T-helper 2 cell (primary cell): ENCODE measurements around the gene ARHGAP26.

ENCODE experiments used
- DNase-seq, 5 experiments: peaks; one replicate each; pipeline versions ENCODE4 v3.0.0 to v3.0.0-alpha.2; 2012 to 2022

Gene ARHGAP26

DNA sequence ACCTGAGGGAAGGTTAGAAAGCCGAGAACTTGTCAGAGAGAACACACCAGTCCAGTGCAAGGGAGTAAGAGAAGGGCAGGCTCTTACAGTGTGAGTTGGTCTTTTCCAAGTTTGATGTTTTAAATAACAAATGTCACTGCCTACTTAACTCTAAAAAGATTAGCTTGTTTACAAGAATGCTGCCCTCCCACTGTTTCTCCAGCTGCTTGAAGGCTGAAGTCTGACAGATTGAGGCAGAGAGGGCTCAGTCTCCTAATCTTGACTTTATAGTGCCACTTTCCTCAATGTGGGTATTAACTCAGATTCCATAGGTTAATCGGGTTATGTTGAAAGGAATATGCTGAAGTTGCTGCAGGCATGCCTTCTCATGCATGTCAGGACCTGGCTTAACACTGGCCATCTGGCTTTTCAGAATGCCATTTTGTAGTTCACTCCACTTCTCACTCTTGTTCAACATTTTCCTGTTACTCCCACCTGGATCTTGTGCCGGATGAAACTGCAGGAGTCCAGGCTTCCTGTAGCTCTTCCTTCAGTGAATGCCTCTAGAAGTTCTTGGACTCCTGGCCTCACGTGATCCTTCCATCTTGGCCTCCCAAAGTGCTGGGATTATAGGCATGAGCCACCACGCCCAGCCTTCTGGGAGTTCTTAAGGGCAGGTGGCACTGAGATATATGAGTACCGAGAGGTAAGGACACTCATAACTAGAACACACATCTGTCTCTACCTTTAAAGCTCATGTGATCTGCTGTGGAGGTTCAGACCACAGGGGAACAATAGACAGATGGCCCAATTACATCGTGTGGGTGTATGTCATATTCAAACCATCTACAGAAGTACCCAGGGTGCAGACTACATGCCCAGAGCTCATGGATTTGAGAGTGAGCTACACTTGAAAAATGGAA, 249.7 kb downstream of the ARHGAP26 start:
- peak in 1 of 5 experiments; percentile 83 for DNase-seq

DNA sequence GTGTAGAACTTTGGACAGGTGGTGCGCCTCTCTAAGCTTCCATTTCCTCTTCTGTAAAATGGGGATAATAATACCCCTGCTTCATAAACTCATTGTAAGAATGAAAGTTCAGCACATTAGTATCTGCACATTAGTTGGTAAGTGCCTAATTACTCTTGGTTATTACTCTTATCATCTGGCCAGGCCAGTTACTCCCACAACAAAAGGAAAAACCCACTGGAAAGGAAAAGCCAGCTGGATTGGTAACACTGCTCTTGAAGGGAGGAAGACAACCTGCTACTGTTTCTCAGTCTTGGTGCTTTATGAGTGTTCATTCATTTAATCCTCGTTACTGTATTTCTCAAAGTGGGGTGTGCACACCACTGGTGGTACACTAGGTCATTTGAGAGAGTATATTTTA, 251.4 kb downstream of the ARHGAP26 start:
- DNase-seq: no peak

- DNase-seq: peak in 3 of 5 experiments; percentile 8 to 88 (median 31)
Observed at GRCh38 chr5:143023411-143024096, 253.4 kb downstream of the ARHGAP26 start.

- DNase-seq: no peak
Observed at GRCh38 chr5:143024228-143024920, 254.2 kb downstream of the ARHGAP26 start.

DNA sequence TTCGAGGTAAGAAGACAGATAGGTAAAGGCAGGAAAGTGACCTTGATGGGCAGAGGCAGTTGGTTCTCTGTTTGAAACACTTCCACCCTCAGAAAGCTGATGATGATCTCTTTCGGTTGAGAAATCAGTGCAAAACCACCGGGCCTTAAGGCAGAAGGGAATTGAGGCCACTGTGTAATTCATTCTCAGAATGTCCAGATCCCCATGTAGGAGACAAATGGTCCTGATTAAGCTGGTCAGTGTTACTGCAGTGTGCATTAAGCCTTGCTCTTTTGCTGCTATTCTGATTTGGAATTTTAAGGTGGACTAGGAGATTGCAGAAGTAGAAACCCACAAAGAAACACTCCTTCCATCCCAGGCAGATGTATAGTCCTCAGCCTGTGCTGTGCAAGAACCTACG, 255.2 kb downstream of the ARHGAP26 start:
- DNase-seq: peak in 1 of 5 experiments; percentile 37

DNA sequence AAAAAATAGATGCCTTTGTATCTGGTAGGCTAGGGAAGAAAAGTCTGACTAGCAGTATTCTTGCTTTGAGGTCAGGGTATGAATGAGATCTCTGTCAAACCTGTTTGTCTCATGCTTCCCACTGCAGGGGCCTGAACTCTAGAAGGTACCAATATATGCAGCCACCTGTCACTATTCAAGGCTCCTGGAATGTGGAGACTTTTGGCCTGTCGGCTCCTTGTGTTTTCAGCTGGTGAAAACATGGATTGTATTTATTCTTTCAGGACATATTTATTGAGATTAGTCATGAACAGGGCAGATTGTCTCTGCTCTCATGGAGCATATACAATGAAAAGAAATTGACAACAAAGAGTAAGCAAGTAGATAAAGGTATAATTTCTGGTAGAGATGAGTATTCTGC, 255.8 kb downstream of the ARHGAP26 start:
- DNase-seq: no peak

GRCh38 chr5:143026380-143026779, 256.2 kb downstream of the ARHGAP26 start:
- no peak for DNase-seq

DNA sequence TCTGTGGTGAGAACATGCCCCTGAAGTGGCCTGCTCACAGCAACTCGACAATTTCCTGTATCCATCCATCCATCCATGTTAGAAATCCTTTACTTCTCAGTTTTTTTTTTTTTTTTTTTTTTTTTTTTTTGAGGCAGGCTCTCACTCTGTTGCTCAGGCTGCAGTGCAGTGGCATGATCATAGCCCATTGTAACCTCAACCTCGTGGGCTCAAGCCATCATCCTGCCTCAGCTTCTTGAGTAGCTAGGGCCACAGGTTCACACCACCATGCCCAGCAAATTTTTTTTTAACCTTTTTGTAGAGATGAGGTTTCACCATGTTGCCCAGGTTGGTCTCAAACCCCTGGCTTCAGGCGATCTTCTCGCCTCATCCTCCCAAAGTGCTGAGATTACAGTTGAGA, 259.1 kb downstream of the ARHGAP26 start:
- peak in 1 of 5 experiments; percentile 56 for DNase-seq

GRCh38 chr5:143030349-143030748, 260.2 kb downstream of the ARHGAP26 start:
- peak in 2 of 5 experiments; percentile 20 to 79 for DNase-seq

- no peak for DNase-seq
Observed at GRCh38 chr5:143031781-143032580, 261.8 kb downstream of the ARHGAP26 start.

- no peak for DNase-seq
Observed at GRCh38 chr5:143032581-143032836, 262.3 kb downstream of the ARHGAP26 start.

DNA sequence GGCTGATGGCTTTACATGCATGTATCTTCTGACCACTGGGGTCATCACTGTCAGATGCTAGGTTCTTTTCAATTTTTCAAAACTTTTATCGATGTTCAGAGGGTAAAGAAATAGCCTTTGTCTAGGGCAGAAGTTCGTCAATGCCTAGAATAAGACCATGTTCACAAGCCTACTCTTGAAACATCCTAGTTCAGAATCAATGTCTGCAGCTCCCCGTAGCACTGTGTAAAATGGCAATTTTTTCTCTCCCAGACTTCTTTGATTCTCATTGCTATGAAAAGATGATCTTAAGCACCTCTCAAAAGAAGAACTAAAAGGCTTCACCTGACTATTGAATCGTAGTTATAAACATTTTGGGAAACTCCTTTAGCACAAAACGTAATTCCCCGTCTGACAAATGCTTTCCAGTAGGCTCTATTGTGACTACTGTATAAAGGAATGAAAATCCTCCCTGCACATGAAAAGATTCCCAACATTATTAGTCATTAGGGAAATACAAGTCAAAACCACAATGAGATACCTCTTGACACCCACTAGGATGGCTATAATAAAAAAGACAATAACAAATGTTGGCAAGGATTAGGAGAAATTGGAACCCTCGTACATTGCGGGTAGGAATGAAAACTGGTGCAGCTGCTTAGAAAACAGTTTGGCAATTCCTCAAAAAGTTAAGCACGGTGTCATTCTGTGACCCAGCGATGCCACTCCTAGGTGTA, 263.5 kb downstream of the ARHGAP26 start:
- no peak for DNase-seq

DNA sequence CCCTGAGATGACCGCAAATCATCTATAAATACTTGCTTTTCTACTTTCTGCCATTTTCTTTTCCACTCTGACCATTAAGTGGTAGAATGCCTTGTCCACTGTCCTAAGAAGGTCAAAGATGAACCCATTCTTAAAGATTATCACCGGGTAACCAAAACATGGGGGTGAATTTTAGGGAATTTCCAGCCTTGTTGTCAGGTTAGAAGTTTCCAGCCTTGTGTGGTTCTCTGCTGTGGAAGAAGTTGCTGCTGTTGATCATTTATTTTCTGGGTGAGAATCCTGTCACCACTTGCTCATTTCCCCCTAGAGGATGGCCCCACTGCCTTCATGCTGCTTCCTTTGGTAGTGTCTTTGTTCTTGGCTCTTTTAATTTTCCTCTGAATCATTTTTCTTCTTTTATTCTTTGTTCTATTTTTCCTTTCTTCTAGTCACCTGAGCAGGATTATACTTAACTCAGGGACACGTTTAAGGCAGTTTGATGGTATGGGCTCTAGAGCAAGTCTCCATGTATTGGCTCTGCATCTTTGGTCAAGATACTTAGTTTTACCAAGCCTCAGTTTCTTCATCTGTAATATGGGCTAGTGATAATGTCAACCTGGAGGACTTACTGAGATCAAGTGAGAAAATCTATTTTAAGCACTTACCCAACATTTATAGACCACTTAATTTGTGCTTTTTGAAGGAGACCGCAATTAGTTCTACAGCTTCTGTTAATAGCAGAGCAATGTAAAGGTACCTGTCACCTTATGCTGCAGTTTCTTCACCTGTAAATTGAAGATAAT, 266.2 kb downstream of the ARHGAP26 start:
- DNase-seq: peak in 1 of 5 experiments; percentile 33

DNA sequence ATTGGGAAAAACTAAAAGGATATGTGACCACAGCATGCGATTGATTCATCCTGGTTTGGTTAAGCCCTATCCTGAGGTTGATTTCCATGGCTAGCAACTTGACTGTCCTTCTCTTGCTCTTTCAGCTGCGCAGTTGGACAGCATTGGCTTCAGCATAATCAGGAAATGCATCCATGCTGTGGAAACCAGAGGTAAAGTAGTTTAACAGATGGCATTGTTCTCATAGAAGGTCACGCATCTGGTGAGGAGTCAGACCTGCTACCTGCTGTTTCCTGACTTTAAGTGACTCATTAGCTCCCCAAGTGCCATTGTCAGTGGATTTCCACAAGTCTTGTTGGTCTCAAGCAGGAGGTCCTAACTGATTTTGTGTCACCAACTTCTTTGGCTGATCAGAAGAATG, 266.9 kb downstream of the ARHGAP26 start:
- DNase-seq: no peak

- no peak for DNase-seq
Observed at GRCh38 chr5:143037708-143038107, 267.5 kb downstream of the ARHGAP26 start.

- no peak for DNase-seq
Observed at GRCh38 chr5:143040622-143041021, 270.4 kb downstream of the ARHGAP26 start.

DNA sequence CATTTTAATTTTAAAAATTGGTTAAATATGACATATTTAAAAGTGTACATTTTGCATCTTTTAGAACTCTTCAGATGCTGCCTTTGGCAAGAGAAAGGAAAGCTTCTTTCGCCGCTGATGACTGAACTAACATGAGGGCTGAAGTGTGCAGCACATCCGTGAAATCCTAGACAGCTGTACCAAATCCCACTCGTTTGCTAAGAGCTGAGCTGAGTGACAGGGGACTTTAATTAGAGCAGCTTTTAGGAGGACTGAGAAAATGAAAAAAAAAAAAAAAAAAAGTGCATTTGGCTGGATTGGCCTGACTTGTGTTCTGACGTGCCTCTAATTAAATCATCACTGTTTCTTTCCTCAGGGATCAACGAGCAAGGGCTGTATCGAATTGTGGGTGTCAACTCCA, 271.3 kb downstream of the ARHGAP26 start:
- DNase-seq: no peak

DNA sequence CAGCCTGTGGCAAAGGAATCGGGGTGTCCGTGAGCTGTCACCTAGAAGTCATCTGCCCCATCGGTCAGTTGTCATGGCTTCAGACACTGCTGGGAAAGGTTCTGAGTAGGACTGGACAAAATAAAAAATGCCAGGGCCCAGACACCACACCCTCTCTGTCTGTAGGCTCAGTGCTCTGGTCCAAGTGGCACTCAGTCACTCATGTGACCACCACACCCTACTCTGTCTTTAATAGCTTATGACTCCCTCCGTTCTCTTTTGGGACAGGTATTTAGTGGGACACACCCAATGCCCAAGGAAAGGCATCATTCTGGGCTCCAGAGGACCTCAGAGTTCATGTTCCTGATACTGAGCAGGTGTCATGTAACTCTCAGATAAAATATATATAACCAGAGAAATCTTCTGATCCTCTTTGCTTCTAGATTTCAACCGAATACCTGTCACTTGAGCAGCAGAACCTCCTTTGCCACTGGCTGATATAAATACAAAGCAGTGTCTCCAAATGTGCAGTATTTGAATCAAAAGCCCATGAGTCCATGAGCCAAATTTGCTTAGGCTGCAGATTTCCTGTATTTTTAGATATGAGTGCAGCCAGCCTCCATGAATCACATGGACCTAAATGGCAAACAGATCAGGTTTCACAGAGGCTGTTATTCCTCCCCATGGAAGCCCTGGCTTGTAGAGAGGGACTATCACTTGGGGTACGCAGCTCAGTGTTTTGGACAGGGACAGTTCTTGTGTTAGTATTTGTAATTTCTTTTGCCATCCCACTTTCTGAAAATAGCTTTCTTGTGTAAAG, 272.0 kb downstream of the ARHGAP26 start:
- no peak for DNase-seq

- DNase-seq: no peak
Observed at GRCh38 chr5:143044265-143044664, 274.1 kb downstream of the ARHGAP26 start.

- DNase-seq: no peak
Observed at GRCh38 chr5:143045062-143045461, 274.9 kb downstream of the ARHGAP26 start.
